GM19438 (cell line): Measurements from ENCODE around the gene VILL.

Experiments
- ATAC-seq: cut with Tn5 transposase; IDR thresholded peaks from one replicate; pipeline ENCODE4 v1.9.1; 2021; ENCODE audit warnings: low read depth; ENCODE audit not compliant: unreplicated experiment

The VILL gene

DNA sequence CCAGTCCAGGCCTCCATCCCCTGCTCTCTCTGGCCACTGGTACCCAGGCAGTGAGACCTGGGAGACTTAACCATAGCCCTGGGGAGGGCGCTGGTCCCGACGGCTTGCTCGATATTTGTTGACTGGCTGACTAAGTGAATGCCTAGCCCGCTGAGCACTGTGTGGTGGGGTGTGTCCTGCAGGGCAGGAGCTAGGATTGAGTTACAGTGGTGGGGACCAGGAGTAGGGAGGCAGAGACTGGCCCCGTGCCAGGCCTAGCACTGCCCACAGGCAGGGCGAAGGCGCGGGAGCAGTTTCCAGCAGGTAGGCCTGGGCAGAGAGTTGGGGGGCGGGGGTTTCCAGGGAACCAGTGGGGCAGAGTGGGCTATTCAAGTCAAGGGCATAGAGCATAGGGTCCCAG lies at the start of gene VILL:
Gene VILL (plus strand): TSS at position 260 of the 400 bp plus-strand sequence. CDS start 2,887 bp downstream, outside the sequence.
- ATAC-seq, result no peak

- ATAC-seq, result no peak
These were observed 48.7 kb upstream of the VILL start for GRCh38 chr3:37941608-37942508.

DNA sequence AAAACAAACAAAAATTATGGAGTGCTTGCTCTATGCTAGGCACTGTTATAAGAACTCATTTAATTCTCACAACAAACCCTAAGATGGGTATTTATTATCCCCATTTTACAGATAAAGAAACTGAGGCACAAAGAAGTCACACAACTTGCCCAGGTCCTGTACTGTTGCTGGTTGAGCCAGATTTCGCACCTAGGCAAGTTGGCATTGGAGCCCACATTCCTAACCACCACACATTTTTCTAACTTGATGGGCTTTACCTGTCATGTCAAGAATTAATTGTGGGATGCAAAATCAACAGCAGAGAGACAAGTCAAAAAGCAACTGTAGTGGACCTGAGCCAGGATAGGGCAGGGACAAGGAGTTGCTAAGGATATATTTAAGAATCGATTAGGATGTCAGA lies 47.9 kb upstream of the VILL start:
- no peak for ATAC-seq

DNA sequence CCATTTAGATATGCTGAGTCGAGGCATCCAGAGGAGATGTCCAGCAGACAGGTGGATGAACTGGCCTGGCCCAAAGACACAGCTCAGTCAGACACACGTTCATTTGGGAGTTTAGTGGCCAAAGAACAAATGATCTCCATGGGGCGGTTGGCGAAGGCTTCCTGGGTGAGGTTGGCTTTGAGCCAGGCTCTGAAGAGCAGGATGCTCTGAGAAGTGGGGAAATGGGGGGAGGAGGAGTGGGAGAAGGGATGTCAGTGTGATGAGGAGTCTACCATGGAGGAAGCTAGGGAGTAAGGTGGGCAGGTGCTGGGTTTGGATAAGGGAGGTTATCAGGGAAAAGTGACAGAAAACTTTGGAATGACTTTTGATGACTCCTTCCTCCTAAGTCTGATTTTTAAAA lies 47.5 kb upstream of the VILL start:
- ATAC-seq, result no peak

DNA sequence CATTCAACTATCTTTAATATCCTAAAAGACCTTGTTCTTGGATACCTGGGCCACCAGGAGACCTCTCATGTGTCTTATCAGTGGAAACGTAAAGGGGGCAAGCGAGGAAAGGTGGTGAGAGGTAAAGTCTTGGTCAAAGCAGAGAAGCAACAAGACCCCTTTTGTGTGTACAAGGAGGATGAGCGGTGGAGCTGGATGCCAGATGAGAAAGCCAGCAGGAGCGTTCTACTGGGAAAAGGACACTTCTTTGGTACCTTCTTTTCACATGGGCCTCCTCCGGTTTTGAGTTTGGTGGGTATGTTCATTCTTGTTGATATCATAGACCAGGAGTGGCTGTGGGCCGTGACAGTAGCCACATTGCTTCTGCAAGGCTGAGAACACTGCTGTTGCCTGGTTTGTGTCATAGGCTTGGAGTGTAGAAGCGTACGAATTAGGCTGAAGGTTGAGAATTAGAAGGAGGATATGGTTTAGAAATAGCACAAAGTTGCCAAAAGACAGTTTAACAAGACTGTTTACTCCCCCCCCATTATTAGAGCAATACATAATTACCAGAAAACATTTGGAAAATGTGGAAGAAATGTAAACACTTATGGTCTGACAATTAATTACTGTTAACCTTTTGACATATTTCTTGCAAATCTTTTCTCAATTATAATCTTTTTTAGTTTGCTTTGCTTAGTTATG lies 46.8 kb upstream of the VILL start:
- ATAC-seq, result no peak

DNA sequence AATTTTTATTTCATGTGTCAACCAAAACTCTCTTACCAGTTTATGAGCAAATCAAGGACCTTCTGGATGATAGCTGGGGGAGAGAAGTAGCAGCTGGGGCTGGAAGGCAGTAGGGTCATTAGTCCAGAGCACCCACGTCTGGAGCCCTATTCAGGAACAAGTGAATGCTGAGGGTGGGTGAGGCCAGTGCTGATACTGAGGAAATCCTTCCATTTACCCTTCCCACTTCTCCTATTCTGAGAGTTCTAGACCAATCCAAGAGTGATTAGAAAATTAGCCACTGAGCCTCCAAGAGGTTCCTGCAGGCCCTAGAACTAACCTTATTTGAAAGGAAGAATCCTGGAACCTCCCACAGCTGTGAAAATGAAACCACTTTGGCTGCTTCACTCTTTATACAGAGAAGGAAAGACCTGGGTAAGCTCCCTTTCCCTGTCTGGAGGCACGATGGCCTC lies 46.2 kb upstream of the VILL start:
- ATAC-seq, result no peak

GRCh38 chr3:37945156-37945806 lies 45.3 kb upstream of the VILL start:
- ATAC-seq, result no peak

DNA sequence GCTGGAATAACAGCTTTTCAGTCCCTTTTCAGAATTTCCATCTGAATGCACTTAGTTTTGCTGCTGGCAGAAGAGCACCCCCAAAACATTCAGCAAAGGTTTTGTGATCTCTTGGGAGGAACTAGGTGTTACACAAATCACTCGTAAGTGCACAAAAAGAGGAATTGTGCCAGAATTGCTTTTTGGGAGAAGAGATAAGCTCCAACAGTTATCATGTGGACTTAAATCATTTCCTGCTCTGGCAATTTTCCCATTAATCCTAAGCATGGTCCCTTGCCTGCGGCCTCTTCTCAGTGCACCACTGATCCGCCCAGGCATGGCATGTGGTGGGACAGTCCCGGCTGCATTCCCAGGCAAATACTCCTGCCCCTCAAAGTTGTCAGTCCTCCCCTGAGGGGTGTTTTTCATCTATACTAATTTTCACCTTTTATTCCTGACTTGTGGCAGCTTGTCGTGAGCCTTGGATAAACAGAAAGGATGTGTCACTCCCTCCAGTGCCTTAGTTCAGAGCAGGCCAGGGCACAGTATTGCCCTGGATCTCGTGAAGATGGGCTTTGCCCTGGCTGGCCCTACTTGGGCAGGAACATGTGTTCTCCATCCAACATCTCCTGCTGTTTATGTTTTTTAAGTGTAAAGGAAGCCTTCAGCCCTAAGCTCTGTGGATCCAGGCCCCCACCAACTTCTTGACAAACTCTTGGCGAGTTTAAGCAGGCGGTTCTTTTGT lies 44.6 kb upstream of the VILL start:
- ATAC-seq, result no peak

DNA sequence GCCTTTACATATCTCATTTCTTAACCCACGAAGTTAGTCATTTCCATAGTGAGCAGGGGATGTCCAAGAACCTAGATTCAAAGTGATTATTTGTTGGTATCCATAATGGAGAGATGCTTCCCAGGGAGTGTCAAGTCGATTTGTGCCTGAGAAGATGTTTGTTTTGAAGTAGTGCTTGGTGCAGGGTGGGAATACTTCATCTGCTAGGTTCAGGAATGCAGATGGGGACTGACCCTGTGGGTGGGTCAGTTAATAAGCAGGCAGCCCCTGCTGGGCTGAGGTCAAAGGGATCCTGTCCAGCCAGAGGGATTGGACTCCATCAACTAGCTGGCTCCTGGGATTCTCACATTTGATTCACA lies 44.1 kb upstream of the VILL start:
- no peak for ATAC-seq

- no peak for ATAC-seq
These were observed 40.7 kb upstream of the VILL start for GRCh38 chr3:37949866-37950265.

DNA sequence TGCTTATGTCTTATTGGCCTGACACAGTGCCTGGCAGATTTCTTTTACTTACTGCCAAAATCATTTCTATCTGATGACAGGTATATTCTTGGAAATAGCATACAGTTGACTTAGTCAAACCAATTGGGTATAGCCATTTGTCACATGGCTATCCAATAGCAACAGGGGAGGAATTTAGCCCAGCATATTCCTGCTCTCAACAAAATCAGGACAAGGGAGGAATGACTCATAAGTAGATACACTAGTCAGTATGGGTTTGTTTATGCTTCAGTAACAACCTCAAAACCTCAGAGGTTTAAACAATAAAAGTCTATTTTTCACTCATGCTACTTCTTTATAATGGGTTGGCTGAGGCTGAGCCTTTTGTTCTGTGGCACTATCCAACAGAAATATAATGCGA lies 38.0 kb upstream of the VILL start:
- ATAC-seq, result no peak

DNA sequence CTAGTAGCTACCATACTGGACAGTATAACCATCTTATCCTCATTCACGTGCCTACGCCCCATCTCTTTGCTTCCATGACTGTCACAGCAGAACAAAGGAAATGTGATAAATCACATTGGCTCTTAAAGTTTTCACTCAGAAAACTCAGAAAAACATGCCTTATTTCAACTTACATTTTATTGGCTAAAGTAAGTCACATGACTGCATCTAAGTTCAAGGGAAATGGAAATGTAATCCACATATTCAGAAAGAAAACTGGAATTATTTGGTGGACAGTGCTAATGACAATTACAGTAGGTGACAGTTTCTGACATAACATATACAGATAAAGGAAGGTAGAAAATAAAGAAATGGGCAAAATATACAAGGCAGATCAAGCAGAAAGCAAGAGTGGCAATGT lies 37.4 kb upstream of the VILL start:
- ATAC-seq, result no peak

DNA sequence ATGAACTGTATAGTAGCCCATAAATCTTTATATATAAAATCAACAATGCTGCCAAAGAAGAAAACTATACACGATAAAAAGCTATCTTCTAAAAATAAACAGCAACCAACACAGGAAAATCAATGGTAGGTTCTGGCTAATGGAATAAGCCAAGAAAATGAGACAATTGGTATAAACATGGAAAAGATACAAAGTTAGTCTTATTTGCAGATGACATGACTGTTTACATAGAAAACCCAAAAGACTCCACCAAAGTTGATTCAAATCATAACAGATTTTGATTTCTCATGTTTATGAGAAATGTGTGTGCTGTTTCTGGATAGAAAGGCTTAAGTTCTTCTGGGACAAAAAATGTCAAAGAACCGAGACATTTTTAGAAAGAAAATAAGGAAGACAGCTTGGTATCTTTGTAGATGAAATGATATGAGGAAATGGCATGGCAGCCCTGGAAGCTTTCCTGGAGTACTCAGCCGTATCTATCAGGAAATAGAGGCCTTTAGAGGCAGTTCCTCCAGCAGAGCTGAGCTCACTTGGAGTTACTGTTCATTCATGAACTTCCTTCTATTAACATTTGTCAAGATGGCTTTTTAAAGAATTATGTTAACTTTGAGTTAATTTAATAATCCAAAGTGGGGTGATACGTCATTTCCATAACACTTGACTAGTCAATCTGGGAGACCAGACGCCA lies 36.7 kb upstream of the VILL start:
- no peak for ATAC-seq

DNA sequence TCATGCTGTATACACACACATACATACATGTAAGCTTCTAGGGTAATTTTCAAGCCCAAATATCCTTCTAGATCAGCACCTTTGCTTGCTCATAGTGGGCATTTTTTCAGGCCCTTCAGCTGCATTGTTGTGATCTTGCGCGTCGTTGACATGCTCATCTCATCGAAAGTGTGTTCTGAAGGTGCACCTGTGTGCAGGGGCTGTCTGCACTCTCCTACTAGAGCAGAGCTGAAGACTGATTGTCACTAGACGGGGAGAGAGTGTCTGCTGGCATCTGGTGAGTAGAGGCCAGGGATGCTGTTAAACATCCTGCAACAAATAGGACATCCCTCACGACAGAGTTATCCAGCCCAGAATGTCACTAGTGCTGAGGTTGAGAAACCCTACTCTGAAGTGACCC lies 35.7 kb upstream of the VILL start:
- ATAC-seq, result no peak

DNA sequence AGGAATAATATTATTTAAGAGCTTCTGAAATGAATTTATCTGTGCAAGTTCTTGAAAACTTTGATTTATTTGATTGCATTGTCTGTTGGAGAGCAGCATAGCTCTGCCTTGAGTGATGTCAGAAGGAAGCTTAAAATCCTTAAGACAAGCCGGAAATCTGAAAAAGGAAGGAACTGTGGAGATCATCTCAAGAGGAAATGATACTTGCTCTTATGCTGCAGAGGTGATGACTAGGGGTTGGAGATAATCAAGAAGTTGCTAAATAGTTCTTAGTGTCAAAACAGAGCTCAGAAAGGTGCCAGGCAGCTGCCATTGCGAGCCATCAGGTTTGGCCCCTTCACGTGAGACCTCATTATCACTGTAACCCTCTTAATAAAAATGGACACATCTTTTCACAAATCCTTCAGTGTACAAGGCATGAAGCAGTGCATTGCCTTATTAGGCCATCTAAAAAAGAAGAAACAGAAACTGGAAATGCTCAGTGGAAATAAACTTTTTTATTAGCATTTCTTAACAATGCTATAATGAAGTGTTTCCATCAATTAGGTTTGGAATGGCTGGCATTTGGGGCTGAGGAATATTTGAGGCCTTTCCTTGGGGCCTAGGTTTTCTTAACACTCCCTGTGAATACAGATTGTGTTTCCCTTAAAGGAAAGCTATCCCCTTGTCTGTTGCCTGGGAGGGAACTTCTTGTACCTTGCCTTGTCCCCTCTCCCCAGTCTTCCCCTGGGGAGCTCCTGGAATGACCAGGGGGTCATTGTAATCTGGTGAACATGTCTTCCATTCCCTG lies 34.5 kb upstream of the VILL start:
- no peak for ATAC-seq

GRCh38 chr3:37956723-37957538 lies 33.7 kb upstream of the VILL start:
- ATAC-seq, result peak; percentile 60

- peak; percentile 35 for ATAC-seq
These were observed 33.0 kb upstream of the VILL start for GRCh38 chr3:37957539-37957936.

GRCh38 chr3:37961622-37962431 lies 28.8 kb upstream of the VILL start:
- no peak for ATAC-seq
